ENCODE results near the gene CCDC9B.

CCDC9B gene

DNA sequence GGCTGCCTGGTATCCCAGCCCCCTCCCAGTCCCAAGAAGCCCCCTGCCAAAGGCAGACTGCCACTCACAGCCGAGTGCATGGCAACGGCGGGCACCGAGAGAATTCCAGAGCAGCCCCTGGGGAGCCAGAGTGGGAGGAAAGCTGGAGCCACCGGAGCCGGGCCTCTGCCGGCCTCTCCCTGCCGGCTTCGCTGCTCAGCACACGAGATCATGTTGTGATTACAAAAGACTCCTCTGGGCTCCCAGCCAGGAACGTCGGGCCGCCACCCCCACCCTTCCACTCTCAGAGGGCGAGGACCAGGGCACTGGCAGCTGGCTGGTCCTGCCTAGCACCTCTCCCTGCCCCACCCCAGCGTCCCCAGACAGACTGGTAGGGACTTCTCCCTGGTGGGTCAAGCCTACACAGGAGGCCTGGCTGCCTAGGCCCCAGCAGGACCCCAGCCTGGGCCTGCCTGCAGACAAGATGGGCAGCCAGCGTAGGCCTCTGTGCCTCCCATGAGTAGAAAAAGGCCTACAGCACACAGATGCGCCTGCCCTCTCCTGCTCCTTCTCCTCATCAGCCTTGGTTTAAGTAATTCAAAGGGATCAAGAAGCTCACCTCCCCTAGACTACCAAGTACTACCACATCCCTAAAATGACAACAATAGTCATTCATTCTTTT is at the start of gene CCDC9B:
Gene CCDC9B, minus strand, starts transcription at position 200 of the 661 bp plus-strand sequence. Its CDS starts 120 bp downstream, at position 80.
- DNase-seq = peak; percentile 76 to 87 (median 82)

DNA sequence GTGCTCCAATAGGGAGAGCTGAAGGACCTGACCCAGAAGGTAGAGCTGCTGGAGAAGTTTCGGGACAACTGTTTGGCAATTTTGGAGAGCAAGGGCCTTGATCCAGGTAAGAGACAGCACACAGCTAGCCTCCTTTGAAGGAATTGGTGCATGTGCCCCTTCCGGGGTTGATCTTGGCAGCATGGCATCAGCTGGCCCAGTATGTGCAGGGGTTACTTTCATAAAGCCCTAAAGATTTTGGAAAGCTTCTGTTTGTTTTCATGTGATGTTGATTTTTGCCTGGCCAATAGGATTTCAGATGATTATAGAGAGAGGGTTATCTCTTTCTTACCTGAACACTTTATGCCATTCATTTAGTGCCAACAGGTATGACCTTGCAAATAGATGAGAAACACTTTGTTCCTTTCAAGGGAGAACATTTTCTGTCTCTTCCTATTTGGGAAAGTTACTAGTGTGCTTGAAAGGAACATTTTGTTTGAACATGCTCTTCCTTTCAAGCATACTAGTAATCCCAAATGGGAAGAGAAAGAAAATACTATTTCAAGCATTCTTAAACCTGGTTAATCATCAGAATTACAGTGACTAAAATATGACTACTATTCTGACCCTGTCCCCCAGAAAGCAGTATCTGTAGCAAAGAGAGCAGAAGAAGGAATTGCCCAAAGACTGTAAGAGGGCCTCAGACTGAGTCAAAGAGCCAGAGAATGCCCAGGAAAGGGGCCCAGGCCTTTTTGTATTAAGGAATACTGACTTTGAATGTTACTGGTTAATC is 49.3 kb upstream of the CCDC9B start:
- DNase-seq = peak; percentile 29 to 47 (median 45)

DNA sequence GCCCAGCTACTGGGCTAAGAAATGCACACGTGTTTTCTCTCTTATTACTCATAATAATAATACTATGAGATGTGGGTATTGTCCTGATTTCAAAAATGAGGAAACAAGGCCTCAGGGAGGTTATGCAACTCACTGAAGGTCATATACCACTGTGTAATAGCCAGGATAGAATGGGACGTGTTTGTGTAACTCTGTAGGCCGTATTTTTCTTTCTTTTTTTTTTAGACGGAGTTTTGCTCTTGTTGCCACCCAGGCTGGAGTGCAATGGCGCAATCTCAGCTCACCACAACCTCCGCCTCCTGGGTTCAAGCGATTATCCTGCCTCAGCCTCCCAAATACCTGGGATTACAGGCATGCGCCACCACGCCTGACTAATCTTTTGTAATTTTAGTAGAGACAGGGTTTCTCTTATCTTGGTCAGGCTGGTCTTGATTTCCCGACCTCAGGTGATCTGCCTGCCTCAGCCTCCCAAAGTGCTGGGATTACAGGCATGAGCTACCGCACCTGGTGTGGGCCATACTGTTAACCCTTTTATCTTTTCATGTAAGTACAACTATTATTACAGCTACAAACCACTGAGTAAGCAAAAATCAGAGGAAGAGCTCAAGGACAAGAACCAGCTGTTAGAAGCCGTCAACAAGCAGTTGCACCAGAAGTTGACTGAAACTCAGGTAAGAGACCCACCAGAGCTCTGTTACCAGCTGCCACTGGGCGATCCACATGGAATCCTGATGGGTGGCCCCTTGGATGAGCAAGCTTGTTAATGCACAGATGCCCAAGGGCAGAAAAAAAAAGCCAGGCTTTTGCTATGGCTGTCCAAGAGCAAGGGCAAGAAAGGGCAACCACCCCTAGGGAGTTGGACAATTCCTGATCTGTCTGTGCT is 48.4 kb upstream of the CCDC9B start:
- peak; percentile 82 to 96 (median 96) for DNase-seq

GRCh38 chr15:40386480-40386879 is 45.7 kb upstream of the CCDC9B start:
- no peak for DNase-seq

DNA sequence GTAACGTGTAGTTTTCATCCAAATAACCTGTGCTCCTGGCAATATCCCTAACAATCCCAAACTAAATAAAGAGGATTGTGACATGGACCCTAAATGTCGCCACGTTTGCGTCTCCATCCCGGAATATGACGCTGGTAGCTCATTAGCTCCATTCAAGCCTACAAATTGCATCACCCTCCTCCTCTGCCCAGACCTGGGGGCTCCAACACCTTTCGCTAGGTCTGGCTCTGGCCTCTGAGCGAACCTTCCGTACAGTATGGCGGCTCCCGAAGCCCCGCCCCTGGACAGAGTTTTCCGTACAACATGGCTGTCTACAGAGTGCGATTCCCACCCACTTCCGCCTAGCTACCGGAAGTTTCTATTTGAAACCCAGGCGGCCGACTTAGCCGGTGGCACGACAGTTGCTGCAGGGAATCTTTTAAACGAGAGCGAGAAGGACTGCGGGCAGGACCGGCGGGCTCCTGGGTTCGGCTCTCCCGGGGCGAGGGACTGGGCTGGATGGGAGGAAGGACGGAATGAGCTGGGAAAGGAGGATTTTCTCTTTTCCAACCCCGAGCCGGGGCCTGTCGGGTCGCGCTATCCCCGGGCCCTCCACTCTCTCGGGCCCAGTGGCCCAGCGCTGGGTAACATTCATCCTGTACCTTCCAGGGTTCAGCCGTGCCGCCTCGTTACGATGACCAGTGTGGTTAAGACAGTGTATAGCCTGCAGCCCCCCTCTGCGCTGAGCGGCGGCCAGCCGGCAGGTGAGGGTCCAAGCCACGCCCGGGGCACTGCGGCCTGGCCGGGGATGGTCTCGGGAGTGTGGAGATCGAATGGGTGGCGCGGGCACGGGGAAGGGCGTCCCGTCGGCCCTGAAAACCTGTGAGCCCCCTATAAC is 42.1 kb upstream of the CCDC9B start, which contains the start of gene KNSTRN:
Gene KNSTRN, plus strand, starts transcription at position 142 of the 877 bp plus-strand sequence. Its CDS starts 115 bp downstream, at position 257.
- peak; percentile 94 to 96 (median 95) for DNase-seq

DNA sequence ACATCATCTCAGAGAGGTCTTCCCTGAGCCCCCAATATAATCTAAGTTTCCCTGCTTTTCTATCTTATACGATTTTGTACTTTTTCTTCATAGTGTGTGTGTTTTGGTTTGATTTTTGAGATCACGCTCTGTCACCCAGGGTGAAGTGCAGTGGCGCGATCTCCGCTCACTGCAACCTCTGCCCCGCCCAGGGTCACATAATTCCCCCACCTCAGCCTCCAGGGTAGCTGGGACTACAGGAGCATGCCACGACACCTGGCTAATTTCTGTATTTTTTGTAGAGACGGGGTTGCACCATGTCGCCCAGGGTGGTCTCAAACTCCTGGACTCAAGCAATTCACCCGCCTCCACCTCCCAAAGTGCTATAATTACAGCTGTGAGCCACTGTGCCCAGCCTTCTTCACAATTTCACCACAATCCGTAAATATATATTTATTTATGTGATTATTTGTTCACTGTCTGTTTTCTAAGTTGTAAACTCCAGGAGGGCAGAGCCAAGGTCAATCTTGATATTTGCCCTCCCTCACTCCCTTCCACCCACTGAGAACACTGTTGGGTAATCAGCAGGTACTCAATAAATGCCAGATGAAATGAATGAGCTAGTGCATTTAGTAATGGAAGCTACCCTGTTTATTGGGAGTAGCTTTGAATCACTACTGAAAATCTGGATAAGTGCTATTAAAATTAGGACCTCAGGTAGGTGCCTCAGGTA is 41.2 kb upstream of the CCDC9B start:
- DNase-seq = no peak

GRCh38 chr15:40380636-40381035 is 39.9 kb upstream of the CCDC9B start:
- DNase-seq = no peak

DNA sequence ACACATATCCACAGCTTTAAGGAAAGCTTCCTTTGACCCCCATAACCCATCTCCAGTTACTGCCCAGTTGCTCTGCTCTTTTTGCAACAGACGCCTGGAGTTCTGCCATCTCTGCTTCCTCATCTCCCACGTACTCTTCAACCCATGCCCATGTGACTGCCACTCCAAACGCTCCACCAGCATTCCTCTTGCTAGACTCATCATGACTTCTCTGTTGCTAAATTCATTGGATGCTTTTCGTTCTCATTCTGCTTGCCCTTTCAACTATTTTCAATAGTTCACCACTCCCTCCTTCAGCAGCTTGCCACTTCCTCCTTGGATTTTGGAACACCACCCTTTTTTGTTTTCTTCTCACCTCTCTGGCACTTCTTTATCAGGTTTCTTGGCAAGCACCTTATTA is 39.1 kb upstream of the CCDC9B start:
- peak; percentile 86 to 90 (median 90) for DNase-seq

- DNase-seq = no peak
Observed at GRCh38 chr15:40379374-40379773, 38.6 kb upstream of the CCDC9B start.

DNA sequence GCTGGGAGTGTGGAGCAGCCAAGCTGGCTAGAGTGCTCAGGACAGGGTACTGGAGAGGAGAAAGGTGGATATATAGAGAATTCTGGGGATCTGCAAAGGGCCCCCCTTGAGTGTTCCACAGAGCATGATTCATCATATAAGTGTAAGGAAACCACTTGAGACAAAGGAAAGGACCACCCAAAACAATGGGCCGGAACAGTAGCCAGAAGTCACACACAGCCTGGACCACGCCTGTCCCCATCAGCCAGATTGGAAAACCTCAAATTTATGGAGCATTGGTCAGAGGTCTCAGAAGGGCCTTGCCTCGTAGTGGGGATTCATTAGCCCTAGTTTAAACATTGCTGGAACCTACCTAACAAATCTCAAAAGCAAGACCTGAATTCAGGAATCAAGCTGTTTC is 36.9 kb upstream of the CCDC9B start:
- DNase-seq = no peak

GRCh38 chr15:40372981-40373380 is 32.2 kb upstream of the CCDC9B start:
- DNase-seq = peak; percentile 36 to 73 (median 62)

- DNase-seq = no peak
Observed at GRCh38 chr15:40369971-40370370, 29.2 kb upstream of the CCDC9B start.

- no peak for DNase-seq
Observed at GRCh38 chr15:40369474-40369869, 28.7 kb upstream of the CCDC9B start.

DNA sequence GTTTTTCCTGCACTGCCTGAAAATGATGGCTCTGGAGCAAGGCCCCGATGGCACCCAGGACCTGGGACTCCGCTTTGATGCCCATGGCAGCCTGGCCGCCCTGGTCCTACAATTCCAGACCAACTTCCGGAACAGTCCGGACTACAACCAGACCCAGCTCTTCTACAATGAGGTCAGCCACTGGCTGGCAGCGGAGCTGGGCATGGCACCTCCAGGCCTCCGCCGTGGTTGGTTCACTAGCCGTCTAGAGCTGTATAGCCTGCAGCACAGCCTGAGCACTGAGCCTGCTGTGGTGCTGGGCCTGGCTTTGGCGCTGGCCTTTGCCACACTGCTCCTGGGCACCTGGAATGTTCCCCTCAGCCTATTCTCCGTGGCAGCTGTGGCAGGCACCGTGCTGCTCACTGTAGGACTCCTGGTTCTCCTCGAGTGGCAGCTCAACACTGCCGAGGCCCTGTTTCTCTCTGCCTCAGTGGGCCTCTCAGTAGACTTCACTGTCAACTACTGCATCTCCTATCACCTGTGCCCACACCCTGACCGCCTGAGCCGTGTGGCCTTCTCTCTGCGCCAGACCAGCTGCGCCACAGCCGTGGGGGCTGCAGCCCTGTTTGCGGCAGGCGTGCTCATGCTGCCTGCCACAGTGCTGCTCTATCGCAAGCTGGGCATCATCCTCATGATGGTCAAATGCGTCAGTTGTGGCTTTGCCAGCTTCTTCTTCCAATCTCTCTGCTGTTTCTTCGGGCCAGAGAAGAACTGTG is 28.2 kb upstream of the CCDC9B start:
- no peak for DNase-seq

DNA sequence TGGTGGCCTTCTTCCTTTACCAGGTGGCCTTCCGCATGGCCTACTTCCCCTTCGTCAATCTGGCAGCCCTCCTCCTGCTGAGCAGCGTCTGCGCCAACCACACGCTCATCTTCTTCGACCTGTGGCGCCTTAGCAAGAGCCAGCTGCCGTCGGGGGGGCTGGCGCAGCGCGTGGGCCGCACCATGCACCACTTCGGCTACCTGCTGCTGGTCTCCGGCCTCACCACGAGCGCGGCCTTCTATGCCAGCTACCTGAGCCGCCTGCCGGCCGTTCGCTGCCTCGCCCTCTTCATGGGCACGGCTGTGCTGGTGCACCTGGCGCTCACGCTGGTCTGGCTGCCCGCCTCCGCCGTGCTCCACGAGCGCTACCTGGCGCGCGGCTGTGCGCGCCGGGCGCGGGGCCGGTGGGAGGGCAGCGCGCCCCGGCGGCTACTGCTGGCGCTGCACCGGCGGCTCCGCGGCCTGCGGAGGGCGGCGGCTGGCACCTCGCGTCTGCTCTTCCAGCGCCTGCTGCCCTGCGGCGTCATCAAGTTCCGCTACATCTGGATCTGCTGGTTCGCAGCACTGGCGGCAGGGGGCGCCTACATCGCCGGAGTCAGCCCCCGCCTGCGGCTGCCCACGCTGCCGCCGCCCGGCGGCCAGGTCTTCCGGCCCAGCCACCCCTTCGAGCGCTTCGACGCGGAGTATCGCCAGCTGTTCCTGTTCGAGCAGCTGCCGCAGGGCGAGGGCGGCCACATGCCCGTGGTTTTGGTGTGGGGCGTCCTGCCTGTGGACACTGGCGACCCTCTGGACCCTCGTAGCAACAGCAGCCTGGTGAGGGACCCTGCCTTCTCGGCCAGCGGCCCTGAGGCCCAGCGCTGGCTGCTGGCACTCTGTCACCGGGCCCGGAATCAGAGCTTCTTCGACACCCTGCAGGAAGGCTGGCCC is 27.2 kb upstream of the CCDC9B start:
- peak; percentile 93 to 96 (median 95) for DNase-seq

DNA sequence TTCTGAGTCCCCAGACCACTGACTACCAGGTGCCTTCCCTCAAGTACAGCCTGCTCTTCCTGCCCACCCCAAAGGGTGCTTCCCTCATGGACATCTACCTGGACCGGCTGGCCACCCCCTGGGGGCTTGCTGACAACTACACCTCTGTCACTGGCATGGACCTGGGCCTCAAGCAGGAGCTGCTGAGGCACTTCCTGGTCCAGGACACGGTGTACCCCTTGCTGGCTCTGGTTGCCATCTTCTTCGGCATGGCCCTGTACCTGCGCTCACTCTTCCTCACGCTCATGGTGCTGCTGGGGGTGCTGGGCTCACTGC is 26.6 kb upstream of the CCDC9B start:
- no peak for DNase-seq

GRCh38 chr15:40366457-40367370 is 26.0 kb upstream of the CCDC9B start:
- no peak for DNase-seq

GRCh38 chr15:40365624-40366456 is 25.1 kb upstream of the CCDC9B start:
- no peak for DNase-seq
